Fibroblast of the aortic adventitia (primary cell): Measurements from ENCODE around the gene BBS12. TPM values are rescaled to one million over a fixed set of nuclear protein-coding genes. Genes with fewer than 3 reads are reported as not detected.

Experiments
- DNase-seq: peaks from one replicate; pipeline ENCODE4 v3.0.0-alpha.2; 2010; ENCODE audit warnings: low read depth
- H3K4me3 ChIP-seq: 2 replicates; pipeline ENCODE4 v1.5.1; 2011; ENCODE audit warnings: low read depth, mild to moderate bottlenecking, control low read depth, low read length, moderate library complexity
- total RNA-seq: library from RNA; depleted of rRNA; stranded (reverse); fragments of >200 nt; gene quantifications from 2 replicates; pipeline ENCODE4 v1.2.3, GENCODE V29; 2012; ENCODE audit warnings: low replicate concordance
- TF ChIP-seq, protein P1 (sequence below): IDR thresholded peaks from 2 replicates; pipeline ENCODE4 v1.5.1; 2011; ENCODE audit warnings: mild to moderate bottlenecking, low read length, control low read depth, inconsistent platforms; ENCODE audit not compliant: insufficient read depth

BBS12 gene
- total RNA-seq, 1 donor = 5.8 TPM

DNA sequence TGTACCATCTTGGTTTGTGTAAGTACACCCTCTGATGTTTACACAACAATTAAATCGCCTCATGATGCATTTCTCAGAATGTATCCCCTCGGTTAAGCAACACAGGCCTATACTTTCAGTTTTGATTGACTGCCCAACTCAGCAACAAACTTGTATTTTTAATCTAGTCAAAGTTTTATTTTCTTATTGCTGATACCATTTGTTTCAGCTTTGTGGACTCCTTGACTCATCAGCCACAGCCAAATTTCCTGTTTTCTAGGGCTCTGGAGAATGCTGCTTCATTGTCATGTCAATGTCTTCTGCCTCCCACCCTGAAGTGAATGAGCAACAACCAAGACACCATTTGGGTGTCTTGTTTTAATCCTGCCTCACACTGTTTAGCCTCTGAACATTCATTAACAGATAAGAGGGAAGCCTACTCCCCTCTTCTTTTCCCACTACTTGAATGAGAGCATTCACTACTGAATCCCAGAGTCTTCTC is 14.0 kb downstream of the BBS12 start:
- no peak for DNase-seq
- no peak overlapping the region for H3K4me3 ChIP-seq
- TF ChIP-seq, protein P1, sequence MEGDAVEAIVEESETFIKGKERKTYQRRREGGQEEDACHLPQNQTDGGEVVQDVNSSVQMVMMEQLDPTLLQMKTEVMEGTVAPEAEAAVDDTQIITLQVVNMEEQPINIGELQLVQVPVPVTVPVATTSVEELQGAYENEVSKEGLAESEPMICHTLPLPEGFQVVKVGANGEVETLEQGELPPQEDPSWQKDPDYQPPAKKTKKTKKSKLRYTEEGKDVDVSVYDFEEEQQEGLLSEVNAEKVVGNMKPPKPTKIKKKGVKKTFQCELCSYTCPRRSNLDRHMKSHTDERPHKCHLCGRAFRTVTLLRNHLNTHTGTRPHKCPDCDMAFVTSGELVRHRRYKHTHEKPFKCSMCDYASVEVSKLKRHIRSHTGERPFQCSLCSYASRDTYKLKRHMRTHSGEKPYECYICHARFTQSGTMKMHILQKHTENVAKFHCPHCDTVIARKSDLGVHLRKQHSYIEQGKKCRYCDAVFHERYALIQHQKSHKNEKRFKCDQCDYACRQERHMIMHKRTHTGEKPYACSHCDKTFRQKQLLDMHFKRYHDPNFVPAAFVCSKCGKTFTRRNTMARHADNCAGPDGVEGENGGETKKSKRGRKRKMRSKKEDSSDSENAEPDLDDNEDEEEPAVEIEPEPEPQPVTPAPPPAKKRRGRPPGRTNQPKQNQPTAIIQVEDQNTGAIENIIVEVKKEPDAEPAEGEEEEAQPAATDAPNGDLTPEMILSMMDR = no peak

DNA sequence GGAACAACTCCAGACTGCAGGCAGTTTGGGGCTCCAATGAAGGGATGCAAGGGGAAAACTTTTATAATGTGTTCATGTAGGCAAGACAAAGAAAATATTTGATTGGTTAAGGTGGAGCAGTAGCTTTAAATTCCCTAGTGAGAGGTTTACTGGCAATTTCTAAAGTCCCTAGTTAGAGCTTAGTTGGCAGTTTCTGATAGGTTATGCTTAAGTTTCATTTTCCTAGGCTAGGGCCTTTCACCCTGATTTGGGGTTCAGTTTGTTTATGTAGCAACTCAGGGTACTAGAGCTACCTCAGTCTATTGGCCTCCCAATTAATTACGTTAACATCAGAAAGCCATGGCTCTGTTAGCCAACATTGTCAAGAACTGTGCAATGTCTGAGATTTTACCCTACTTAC is 14.6 kb downstream of the BBS12 start:
- H3K4me3 ChIP-seq = no peak overlapping the region
- TF ChIP-seq, protein P1 = no peak
- no peak for DNase-seq

DNA sequence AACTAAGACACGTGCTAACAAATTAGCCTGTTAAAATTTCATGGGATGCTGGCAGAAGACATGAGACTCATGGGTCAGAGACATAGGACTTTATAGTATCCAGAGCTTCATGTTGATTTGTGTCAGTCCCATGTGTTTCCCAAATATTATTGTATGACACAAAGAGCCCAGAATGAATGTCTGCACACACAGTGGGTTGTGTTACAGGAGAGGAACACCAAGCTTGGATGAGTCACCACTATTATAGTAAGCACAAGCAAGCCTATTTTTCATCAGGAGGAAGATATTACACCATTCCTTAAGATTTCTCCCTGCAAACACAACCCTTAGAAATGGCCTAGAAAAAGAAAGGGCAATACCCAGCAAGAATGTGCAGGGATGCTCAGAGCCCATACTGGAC is 15.4 kb downstream of the BBS12 start:
- TF ChIP-seq, protein P1 = no peak
- H3K4me3 ChIP-seq = no peak overlapping the region
- peak; percentile 67 for DNase-seq

DNA sequence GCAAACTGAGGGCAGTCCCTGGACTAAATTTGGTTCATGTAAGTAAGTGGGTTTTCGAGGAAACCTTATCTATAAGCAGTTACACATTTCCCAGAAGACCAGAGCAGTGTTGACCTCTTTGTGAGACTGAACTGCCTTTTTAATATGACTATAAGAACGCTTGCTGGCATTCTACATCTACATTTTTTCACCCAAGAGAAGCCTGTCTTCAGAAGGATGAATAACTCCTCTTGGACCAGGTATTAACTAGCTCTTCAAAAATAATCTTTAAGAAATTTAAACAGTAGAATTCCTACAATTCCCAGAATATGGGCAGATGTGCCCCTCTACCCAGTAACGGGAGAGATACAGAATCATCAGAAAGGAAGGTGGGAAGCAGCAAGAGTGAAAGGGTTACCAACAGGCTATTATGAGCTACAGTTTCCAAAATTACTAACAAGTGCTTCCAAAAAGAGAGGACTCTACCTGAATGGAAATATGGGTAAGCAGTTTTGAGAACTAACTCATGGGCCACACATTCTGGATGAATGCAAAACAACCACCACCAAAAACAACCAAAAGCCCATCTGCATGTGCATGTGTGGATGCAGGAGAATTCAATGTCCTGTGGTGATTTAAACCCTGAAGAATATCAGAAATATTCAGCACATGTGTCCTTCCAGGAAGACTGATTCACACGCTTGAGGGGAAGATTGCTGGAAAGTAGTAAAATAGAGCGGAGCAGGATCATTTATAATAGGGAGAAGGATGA is 17.4 kb downstream of the BBS12 start:
- H3K4me3 ChIP-seq = no peak overlapping the region
- TF ChIP-seq, protein P1 = no peak
- DNase-seq = no peak

DNA sequence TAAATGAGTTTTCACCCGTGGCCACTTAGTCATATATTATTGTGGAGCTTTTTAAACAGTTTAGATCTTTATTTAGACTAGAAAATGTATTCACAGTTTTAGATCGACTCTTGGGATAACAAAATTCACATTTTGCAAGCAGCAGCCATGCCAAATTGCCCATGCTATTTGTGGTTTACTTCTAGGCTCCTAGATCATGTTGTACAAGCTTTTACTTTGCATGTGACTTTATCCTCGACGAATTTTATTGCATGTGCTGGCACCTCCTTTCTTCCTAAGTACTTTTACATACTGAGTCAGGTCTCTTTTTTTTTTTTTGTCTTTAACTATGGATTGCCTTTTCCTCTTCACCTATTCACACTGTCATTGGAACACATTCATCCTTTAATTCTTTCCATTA is 23.2 kb downstream of the BBS12 start:
- TF ChIP-seq, protein P1 = no peak
- no peak overlapping the region for H3K4me3 ChIP-seq
- DNase-seq = no peak

DNA sequence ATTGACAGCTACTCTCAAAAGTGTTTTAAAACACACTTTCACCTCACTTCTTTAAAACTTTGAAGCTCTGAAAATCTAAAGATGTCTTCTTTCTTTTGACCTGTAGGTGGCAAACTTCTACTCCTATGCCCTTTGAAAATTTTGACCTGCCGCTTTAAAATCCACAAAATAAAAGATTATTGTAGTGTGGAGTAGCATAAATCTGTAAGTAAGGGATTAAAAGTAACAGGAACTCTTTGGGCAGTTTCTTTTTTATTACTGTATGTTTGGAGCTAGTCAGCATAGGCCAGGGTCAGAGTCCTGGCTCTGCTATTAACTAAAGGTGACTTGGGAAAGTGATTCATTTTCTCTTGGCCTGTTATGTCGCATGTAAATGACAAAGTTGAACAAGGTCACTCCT is 25.5 kb downstream of the BBS12 start:
- no peak overlapping the region for H3K4me3 ChIP-seq
- DNase-seq = peak; percentile 78
- TF ChIP-seq, protein P1 = peak; percentile 58
